Hematopoietic multipotent progenitor cell treated with erythropoietin and hydrocortisone succinate and interleukin-3 and kit ligand, for 8 days (in vitro differentiated cells): Measurements from ENCODE around the gene HAGH.

Source experiments
- DNase-seq: peaks from one replicate; pipeline ENCODE4 v3.0.0-alpha.2; 2015

HAGH gene

GRCh38 chr16:1772908-1773702, 53.5 kb downstream of the HAGH start, which contains the start of gene MRPS34:
Gene MRPS34, minus strand, starts transcription at chr16:1773134. Its CDS starts 15 bp downstream, at chr16:1773119.
- peak; percentile 85 for DNase-seq

DNA sequence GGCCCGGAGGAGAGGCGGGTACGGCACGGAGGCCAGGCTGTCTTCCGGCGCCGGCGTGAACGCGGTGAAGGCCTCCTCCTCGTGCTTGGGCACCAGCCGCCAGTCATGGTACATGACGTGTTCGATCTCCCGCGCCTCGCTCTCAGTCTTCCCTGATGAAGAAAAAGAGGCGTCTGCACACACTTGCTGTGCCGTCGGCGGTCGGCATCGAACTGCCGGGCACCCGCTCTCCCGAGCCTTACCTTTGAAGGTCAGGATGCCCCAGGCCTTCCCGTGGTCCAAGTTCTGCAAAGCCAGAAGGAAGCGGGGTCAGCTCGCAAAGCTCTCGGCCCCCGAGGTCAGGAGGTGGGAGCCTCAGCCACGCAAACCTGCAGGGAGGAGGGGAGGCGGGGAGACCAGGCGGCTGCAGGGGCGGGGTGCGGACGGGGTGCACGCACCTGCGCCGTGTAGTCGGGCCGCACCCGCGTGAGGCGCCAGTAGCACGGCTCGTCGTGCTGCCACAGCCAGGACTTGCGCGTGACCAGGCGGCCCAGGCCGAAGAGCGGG, 54.2 kb downstream of the HAGH start, which contains the start of gene EME2:
Gene EME2 (plus strand): TSS at position 449 of the 546 bp plus-strand sequence. CDS start 418 bp downstream, outside the sequence.
- peak; percentile 64 for DNase-seq

- DNase-seq, result no peak
Measured at GRCh38 chr16:1771864-1772361, 54.7 kb downstream of the HAGH start.

GRCh38 chr16:1771188-1771863, 55.3 kb downstream of the HAGH start, which contains the start of gene NME3:
Gene NME3, minus strand, starts transcription at chr16:1771543. Its CDS starts 9 bp downstream, at chr16:1771534.
- peak; percentile 69 for DNase-seq

- DNase-seq, result peak; percentile 30
Measured at GRCh38 chr16:1770328-1771187, 56.1 kb downstream of the HAGH start.

DNA sequence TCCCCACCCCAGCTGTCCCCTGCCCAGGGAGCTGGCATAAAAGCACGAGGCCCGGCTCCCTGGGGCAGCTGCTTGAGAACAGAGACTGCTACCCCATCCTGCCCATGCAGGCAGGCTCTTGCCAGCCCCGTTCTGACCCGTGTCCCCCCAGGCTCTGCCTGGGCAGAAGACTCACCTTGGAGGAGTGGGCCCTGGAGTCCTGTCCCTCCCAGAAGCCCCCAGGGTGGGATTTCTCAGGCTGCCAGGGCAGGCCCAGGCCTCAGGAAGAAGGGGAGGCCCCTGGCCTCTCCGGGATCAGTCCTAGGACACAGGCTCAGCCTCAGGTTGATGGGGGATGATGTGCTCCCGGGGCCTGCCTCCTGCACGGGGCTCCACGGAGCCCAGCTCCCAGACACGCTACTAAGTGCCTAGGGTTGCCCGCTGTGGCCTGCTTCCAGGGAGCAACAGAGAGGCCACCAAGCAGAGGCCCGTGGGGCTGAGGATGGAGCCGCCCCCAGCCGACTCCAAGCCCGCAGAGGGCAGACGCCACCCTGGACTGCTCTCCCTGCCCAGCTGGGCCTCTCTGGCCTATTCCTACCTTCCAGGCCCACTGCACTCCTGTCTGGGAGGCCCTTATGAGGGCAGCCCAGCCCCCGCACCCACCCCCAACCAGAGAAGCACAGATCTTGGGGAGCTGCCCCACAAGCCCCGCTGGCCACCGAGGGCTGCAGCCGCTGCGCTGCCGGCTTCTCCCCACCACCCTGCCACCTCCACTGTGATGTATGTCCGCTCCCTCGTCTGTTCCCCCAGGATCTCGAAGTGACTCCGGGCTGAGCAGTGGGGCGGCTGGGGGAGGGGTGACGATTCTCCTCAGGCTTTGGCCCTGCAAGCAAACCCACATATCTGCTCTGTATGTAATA, 57.0 kb downstream of the HAGH start:
- DNase-seq, result no peak

GRCh38 chr16:1768767-1769401, 57.7 kb downstream of the HAGH start:
- DNase-seq, result no peak

- DNase-seq, result no peak
Measured at GRCh38 chr16:1768061-1768766, 58.4 kb downstream of the HAGH start.

DNA sequence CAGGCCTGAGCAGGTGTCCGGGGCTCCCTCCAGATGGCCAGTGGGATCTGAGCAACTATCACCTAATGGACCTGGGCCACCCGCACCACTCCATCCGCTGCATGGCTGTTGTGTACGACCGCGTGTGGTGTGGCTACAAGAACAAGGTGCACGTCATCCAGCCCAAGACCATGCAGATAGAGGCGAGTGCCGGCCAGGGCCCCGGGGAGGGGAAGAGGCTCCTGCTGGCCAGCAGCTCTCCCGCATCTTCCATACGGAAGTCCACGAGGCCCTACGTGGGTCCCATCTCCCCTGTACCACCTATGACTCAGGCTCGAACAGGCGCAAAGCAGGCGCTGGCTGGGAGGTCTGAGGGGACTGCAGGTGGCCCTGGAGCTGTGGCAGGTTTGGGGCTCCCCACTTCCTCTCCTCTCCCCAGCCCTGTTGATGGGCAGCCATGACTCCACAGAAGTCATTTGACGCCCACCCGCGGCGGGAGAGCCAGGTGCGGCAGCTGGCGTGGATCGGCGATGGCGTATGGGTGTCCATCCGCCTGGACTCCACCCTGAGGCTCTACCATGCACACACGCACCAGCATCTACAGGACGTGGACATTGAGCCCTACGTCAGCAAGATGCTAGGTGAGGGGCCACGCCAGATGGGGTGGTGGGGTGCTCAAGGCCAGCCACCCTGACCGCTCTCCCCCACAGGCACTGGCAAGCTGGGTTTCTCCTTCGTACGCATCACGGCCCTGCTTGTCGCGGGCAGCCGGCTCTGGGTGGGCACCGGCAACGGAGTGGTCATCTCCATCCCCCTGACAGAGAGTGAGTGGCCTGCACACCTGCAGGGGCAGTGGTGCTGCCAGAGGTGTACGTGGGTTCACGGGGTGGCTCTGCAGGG, 59.3 kb downstream of the HAGH start:
- no peak for DNase-seq

GRCh38 chr16:1766701-1767100, 59.9 kb downstream of the HAGH start:
- no peak for DNase-seq

DNA sequence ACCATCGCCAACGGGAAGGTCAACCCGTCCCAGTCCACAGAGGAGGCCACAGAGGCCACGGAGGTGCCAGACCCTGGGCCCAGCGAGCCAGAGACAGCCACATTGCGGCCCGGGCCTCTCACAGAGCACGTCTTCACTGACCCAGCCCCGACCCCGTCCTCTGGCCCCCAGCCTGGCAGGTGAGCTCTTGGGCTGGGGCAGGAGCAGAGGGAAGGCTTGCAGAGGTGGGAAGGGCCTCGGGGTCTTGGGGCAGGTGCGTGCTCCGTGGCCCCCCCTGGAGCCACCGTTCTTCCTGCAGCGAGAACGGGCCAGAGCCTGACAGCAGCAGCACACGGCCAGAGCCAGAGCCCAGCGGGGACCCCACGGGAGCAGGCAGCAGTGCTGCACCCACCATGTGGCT, 60.4 kb downstream of the HAGH start:
- no peak for DNase-seq

GRCh38 chr16:1765826-1766225, 60.8 kb downstream of the HAGH start:
- no peak for DNase-seq

- no peak for DNase-seq
Measured at GRCh38 chr16:1764971-1765370, 61.7 kb downstream of the HAGH start.

DNA sequence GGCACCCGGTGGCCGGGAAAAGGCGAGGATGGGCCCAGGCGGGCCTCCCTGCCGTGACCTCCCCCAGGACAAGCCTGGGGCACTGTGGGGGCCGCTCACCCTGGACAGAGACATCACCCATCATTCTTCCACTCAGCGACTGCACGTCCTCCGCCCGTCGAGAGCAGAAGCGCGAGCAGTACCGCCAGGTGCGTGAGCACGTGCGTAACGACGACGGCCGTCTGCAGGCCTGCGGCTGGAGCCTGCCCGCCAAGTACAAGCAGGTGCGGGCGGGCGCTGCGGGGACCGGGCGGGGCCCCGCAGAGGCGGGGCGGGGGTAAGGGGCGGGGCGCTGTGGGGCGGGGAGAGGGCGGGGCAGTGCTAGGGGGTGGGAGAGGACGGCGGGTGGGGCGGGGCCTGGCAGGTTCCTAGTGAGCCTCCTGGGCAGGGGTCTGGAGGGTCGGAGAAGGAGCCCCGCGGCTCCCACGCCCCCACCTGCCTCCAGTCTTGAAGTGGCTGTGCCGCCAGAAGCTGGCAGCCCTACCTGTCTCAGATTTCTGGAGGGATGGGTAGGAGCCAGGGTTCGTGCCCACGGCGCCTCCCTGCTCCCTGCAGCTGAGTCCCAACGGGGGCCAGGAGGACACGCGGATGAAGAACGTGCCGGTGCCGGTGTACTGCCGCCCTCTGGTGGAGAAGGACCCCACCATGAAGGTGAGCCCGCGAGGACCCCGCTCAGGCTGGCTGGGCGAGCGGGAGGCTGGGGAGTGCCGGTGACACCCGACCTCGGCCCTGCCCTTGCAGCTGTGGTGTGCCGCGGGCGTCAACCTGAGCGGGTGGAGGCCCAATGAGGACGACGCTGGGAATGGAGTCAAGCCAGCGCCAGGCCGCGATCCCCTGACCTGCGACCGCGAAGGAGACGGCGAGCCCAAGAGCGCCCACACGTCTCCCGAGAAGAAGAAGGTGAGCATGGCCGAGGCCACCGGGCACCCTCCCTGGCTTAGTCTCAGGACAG, 62.8 kb downstream of the HAGH start:
- DNase-seq, result no peak

GRCh38 chr16:1762879-1763520, 63.6 kb downstream of the HAGH start:
- no peak for DNase-seq

DNA sequence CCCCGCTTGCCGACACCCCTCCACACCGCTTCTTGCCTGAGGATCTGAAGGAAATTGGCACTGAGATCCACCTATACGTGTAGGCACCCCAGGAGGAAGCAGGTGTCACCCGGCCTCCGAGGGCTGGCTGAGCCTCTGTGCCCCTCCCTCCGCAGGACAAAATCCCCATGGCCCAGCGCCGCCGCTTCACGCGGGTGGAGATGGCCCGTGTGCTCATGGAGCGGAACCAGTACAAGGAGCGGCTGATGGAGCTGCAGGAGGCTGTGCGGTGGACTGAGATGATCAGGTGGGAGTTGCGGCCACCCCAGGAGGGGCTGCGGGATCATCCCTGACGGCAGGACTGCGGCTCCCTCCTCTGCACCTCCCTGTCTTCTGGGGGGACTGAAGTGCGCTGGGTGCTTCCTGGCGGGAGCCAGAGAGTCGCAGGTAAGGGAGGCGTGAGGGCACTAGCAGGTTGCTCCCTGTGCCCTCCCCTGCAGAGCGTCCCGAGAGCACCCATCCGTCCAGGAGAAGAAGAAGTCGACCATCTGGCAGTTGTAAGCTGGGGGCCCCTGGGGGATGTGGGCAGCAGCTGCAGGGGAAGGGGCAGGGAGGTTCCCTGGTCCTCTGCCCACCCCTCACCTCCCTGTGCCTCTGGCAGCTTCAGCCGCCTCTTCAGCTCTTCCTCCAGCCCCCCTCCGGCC, 64.3 kb downstream of the HAGH start:
- no peak for DNase-seq

GRCh38 chr16:1761751-1762150, 64.9 kb downstream of the HAGH start:
- no peak for DNase-seq
